CD4-positive, alpha-beta T cell treated with Interleukin-17A for 4 hours (primary cell): ENCODE data around the gene DACH1.
"Not testable (repeated sequence)": the region's sequence is repeated elsewhere in the genome, so short reads cannot be mapped to it uniquely, and the experiment has no call there.

ENCODE experiments used
- DNase-seq: peaks from one replicate; pipeline ENCODE4 v3.0.0-alpha.2; 2020; ENCODE audit warnings: mixed read lengths

DACH1 gene

GRCh38 chr13:71867131-71867814 is at the start of gene DACH1:
DACH1 (minus strand) TSS chr13:71867204.
- peak; percentile 36 for DNase-seq

- DNase-seq: no peak
These were observed 46.7 kb upstream of the DACH1 start for GRCh38 chr13:71913717-71914116.

GRCh38 chr13:71912524-71912923 is 45.5 kb upstream of the DACH1 start:
- no peak for DNase-seq

GRCh38 chr13:71906448-71906847 is 39.4 kb upstream of the DACH1 start:
- no peak for DNase-seq

GRCh38 chr13:71902676-71903075 is 35.7 kb upstream of the DACH1 start:
- no peak for DNase-seq

- DNase-seq: not testable (repeated sequence)
These were observed 26.5 kb upstream of the DACH1 start for GRCh38 chr13:71893506-71893905.

GRCh38 chr13:71886880-71887279 is 19.9 kb upstream of the DACH1 start:
- no peak for DNase-seq

GRCh38 chr13:71882120-71882519 is 15.1 kb upstream of the DACH1 start:
- no peak for DNase-seq

- no peak for DNase-seq
These were observed 13.9 kb upstream of the DACH1 start for GRCh38 chr13:71880753-71881541.

GRCh38 chr13:71879808-71880344 is 12.9 kb upstream of the DACH1 start:
- DNase-seq: no peak

GRCh38 chr13:71879129-71879535 is 12.1 kb upstream of the DACH1 start:
- no peak for DNase-seq

GRCh38 chr13:71877256-71877653 is 10.3 kb upstream of the DACH1 start:
- DNase-seq: no peak

- no peak for DNase-seq
These were observed 9.7 kb upstream of the DACH1 start for GRCh38 chr13:71876648-71877255.

- DNase-seq: no peak
These were observed 8.8 kb upstream of the DACH1 start for GRCh38 chr13:71875823-71876222.

- no peak for DNase-seq
These were observed 7.5 kb upstream of the DACH1 start for GRCh38 chr13:71874458-71874857.

- DNase-seq: no peak
These were observed 6.6 kb upstream of the DACH1 start for GRCh38 chr13:71873418-71874247.

GRCh38 chr13:71871844-71872243 is 4.8 kb upstream of the DACH1 start:
- no peak for DNase-seq

- no peak for DNase-seq
These were observed 4.3 kb upstream of the DACH1 start for GRCh38 chr13:71871176-71871754.

- no peak for DNase-seq
These were observed 3.1 kb upstream of the DACH1 start for GRCh38 chr13:71870100-71870499.

GRCh38 chr13:71869274-71869673 is 2.3 kb upstream of the DACH1 start:
- no peak for DNase-seq

- peak; percentile 22 for DNase-seq
These were observed 471 bp downstream of the DACH1 start for GRCh38 chr13:71866335-71867130.
